CD4-positive, CD25-positive, alpha-beta regulatory T cell (primary cell): Measurements from ENCODE around the gene CHTOP. TPM values are rescaled to one million over a fixed set of nuclear protein-coding genes. Genes with fewer than 3 reads are reported as not detected.

Experiments
- ATAC-seq, 2 donors: fragments of 150-1000 bp; cut with Tn5 transposase; one replicate each; pipeline ENCODE4 v1.10.0; 2021; ENCODE audit warnings: low read depth in 2 of 2, moderate number of reproducible peaks in 2 of 2, moderate library complexity in 1 of 2
- DNase-seq, 3 donors: peaks; one replicate each; pipeline versions ENCODE4 v3.0.0 to v3.0.0-alpha.2; 2012 to 2022; ENCODE audit warnings: mixed read lengths in 1 of 3
- H3K27ac ChIP-seq: one replicate; pipeline ENCODE4 v1.7.0; 2013; ENCODE audit warnings: mild to moderate bottlenecking, low read length; ENCODE audit not compliant: insufficient read depth, poor library complexity, severe bottlenecking
- H3K27me3 ChIP-seq: one replicate; pipeline ENCODE4 v1.7.0; 2013; ENCODE audit warnings: low read length; ENCODE audit not compliant: control insufficient read depth, insufficient read depth
- H3K36me3 ChIP-seq: one replicate; pipeline ENCODE4 v1.7.0; 2013; ENCODE audit warnings: mild to moderate bottlenecking, low read length, moderate library complexity; ENCODE audit not compliant: control insufficient read depth, insufficient read depth
- H3K4me1 ChIP-seq: 2 replicates; pipeline ENCODE4 v1.7.0; 2013; ENCODE audit warnings: mild to moderate bottlenecking, low read length; ENCODE audit not compliant: insufficient read depth, control insufficient read depth, poor library complexity, severe bottlenecking
- H3K4me3 ChIP-seq: one replicate; pipeline ENCODE4 v1.7.0; 2013; ENCODE audit warnings: low read depth, mild to moderate bottlenecking, low read length, moderate library complexity
- H3K9me3 ChIP-seq, 2 experiments: 1 replicate in 1 of 2; 2 replicates in 1 of 2; pipeline ENCODE4 v1.7.0; 2013; ENCODE audit warnings: low read length in 2 of 2, mild to moderate bottlenecking in 1 of 2, moderate library complexity in 1 of 2; ENCODE audit not compliant: control insufficient read depth in 2 of 2
- H3K27ac Mint-ChIP-seq, 3 donors: one replicate each; pipeline ENCODE4 v1.8.0; 2020 to 2022; ENCODE audit warnings: mild to moderate bottlenecking in 3 of 3, mixed read lengths in 3 of 3, moderate library complexity in 2 of 3
- H3K27me3 Mint-ChIP-seq: one replicate; pipeline ENCODE4 v1.8.0; 2022; ENCODE audit warnings: mild to moderate bottlenecking, mixed read lengths
- H3K36me3 Mint-ChIP-seq: one replicate; pipeline ENCODE4 v1.8.0; 2020; ENCODE audit warnings: mixed read lengths
- H3K4me1 Mint-ChIP-seq, 4 donors: one replicate each; pipeline ENCODE4 v1.8.0; 2020 to 2022; ENCODE audit warnings: mixed read lengths in 4 of 4, mild to moderate bottlenecking in 1 of 4
- H3K4me3 Mint-ChIP-seq, 4 donors: one replicate each; pipeline ENCODE4 v1.8.0; 2020 to 2022; ENCODE audit warnings: mild to moderate bottlenecking in 4 of 4, mixed read lengths in 4 of 4, moderate library complexity in 3 of 4
- H3K9me3 Mint-ChIP-seq, 7 donors: one replicate each; pipeline ENCODE4 v1.8.0; 2020 to 2022; ENCODE audit warnings: mixed read lengths in 7 of 7, mild to moderate bottlenecking in 3 of 7, moderate library complexity in 2 of 7
- polyA plus RNA-seq, 4 donors: library from polyadenylated mRNA; unstranded; fragments of 300-500 nt; fragmentation: Illumina TruSeq; gene quantifications; one replicate each; pipeline ENCODE4 v1.2.3, GENCODE V29; 2021
- total RNA-seq: library from RNA; stranded (reverse); gene quantifications from one replicate; pipeline ENCODE4 v1.2.3, GENCODE V29; 2022

The CHTOP gene
- total and polyA plus RNA-seq, 5 donors from 2014 or later = 57.5 to 85.1 (median 72.7) TPM

- Histone ChIP-seq H3K27ac (no peak overlapping the region), H3K4me3 (no peak overlapping the region), H3K9me3 (no peaks in the 10 kb centered on the region), H3K27me3 (no peaks in the 10 kb centered on the region), H3K36me3 (no peaks in the 10 kb centered on the region), H3K4me1 (no peaks in the 10 kb centered on the region)
- Mint-ChIP-seq H3K27ac (peak overlapping the region in 1 of 3 donors; percentile 76), H3K9me3 (no peaks in the 10 kb centered on the region), H3K4me3 (no peak overlapping the region), H3K4me1 (peaks cover 0 to 6% (median 0%) of the 10 kb centered on the region in 4 donors), H3K36me3 (no peaks in the 10 kb centered on the region), H3K27me3 (no peaks in the 10 kb centered on the region)
- ATAC-seq = no peak
- DNase-seq = no peak
These were observed 19.5 kb upstream of the CHTOP start for GRCh38 chr1:153614189-153614900.

DNA sequence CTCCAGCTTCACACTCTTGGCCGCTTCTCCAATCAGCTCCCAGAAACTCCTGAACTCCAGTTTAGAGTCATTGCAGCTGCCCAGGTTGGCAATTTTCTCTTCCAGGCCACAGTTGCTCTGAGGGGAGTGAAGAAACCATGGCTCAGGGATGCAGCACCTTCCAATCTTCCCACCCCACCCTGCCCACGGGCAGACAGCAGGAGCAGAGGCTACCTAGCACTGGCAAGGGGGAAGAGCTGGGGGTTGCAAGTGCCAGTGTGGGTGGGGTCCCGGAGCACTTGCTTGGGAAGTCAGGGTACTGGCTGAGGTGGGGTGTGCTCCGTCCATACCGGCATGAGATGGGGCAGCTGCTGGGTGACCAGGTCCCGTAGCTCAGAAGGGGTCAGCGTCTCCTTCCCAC is 19.0 kb upstream of the CHTOP start:
- H3K27ac Mint-ChIP-seq = peak overlapping the region in 1 of 3 donors; percentile 76
- no peaks in the 10 kb centered on the region for H3K9me3 Mint-ChIP-seq

GRCh38 chr1:153615406-153615805 is 18.5 kb upstream of the CHTOP start:
- H3K9me3 Mint-ChIP-seq = no peaks in the 10 kb centered on the region
- Histone ChIP-seq H3K4me1 (no peaks in the 10 kb centered on the region), H3K36me3 (no peaks in the 10 kb centered on the region), H3K27me3 (no peaks in the 10 kb centered on the region), H3K9me3 (no peaks in the 10 kb centered on the region), H3K4me3 (no peak overlapping the region), H3K27ac (no peak overlapping the region)
- ATAC-seq = no peak
- no peak for DNase-seq
- H3K27ac Mint-ChIP-seq = no peak overlapping the region
- no peak overlapping the region for H3K4me3 Mint-ChIP-seq
- no peaks in the 10 kb centered on the region for H3K36me3 Mint-ChIP-seq
- H3K27me3 Mint-ChIP-seq = no peaks in the 10 kb centered on the region
- H3K4me1 Mint-ChIP-seq = peaks cover 0 to 6% (median 0%) of the 10 kb centered on the region in 4 donors

More for the DNA sequence above, 19.0 kb upstream of the CHTOP start:
- Mint-ChIP-seq H3K4me1 (peaks cover 0 to 6% (median 0%) of the 10 kb centered on the region in 4 donors), H3K36me3 (no peaks in the 10 kb centered on the region), H3K27me3 (no peaks in the 10 kb centered on the region), H3K4me3 (no peak overlapping the region)
- DNase-seq (no peak), ATAC-seq (no peak)
- no peaks in the 10 kb centered on the region for H3K4me1 ChIP-seq
- H3K27ac ChIP-seq = no peak overlapping the region
- no peaks in the 10 kb centered on the region for H3K9me3 ChIP-seq
- no peak overlapping the region for H3K4me3 ChIP-seq
- no peaks in the 10 kb centered on the region for H3K36me3 ChIP-seq
- H3K27me3 ChIP-seq = no peaks in the 10 kb centered on the region

GRCh38 chr1:153616144-153616916 is 17.5 kb upstream of the CHTOP start, which contains the start of gene S100A14:
S100A14 (minus strand) TSS chr1:153616325; CDS start chr1:153615858, 467 bp downstream.
- Mint-ChIP-seq H3K27ac (peak within 1 kb of the TSS in 1 of 3 donors; percentile 59), H3K36me3 (no peaks in the 10 kb centered on the region), H3K4me3 (no peak within 1 kb of the TSS), H3K9me3 (no peaks in the 10 kb centered on the region), H3K27me3 (no peaks in the 10 kb centered on the region), H3K4me1 (peaks cover 0 to 6% (median 0%) of the 10 kb centered on the region in 4 donors)
- H3K27ac ChIP-seq = no peak within 1 kb of the TSS
- no peak for DNase-seq
- no peaks in the 10 kb centered on the region for H3K27me3 ChIP-seq
- H3K36me3 ChIP-seq = no peaks in the 10 kb centered on the region
- no peak for ATAC-seq
- no peaks in the 10 kb centered on the region for H3K9me3 ChIP-seq
- H3K4me1 ChIP-seq = no peaks in the 10 kb centered on the region
- no peak within 1 kb of the TSS for H3K4me3 ChIP-seq

DNA sequence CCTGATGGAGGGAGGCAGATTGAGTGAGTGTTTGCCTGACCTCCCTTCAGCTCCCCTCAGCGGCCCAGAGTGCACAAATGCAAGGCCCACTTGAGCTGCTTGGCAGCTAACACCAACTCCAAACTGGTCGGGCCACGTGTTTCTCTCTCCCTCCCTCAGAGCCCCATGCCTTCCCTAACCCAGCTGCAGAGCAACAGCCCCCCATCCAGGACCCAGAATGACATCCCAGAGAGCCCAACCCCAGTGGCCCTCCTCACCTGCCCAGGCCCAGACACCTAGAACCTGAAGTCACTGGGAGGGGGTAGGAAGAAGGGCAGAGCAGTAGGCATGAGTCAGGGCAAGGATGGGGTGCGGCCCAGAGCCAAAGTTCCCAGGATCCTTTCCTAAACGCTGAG is 17.0 kb upstream of the CHTOP start:
- no peak for DNase-seq
- H3K4me3 ChIP-seq = no peak overlapping the region
- no peaks in the 10 kb centered on the region for H3K9me3 ChIP-seq
- Mint-ChIP-seq H3K4me1 (peaks cover 0 to 6% (median 0%) of the 10 kb centered on the region in 4 donors), H3K4me3 (no peak overlapping the region), H3K27me3 (no peaks in the 10 kb centered on the region), H3K9me3 (no peaks in the 10 kb centered on the region), H3K27ac (peak overlapping the region in 1 of 3 donors; percentile 36), H3K36me3 (no peaks in the 10 kb centered on the region)
- no peaks in the 10 kb centered on the region for H3K36me3 ChIP-seq
- H3K27ac ChIP-seq = no peak overlapping the region
- no peaks in the 10 kb centered on the region for H3K4me1 ChIP-seq
- no peaks in the 10 kb centered on the region for H3K27me3 ChIP-seq
- ATAC-seq = no peak

GRCh38 chr1:153617663-153618062 is 16.2 kb upstream of the CHTOP start:
- no peak overlapping the region for H3K4me3 Mint-ChIP-seq
- H3K36me3 Mint-ChIP-seq = no peaks in the 10 kb centered on the region
- Histone ChIP-seq H3K27me3 (no peaks in the 10 kb centered on the region), H3K4me3 (no peak overlapping the region), H3K27ac (no peak overlapping the region), H3K36me3 (no peaks in the 10 kb centered on the region), H3K9me3 (no peaks in the 10 kb centered on the region), H3K4me1 (no peaks in the 10 kb centered on the region)
- DNase-seq (peak in 2 of 3 donors; percentile 55 to 73), ATAC-seq (peak in 1 of 2 donors; percentile 82)
- no peak overlapping the region for H3K27ac Mint-ChIP-seq
- H3K27me3 Mint-ChIP-seq = no peaks in the 10 kb centered on the region
- no peaks in the 10 kb centered on the region for H3K9me3 Mint-ChIP-seq
- peaks cover 0 to 6% (median 0%) of the 10 kb centered on the region in 4 donors for H3K4me1 Mint-ChIP-seq

- H3K9me3 Mint-ChIP-seq = no peaks in the 10 kb centered on the region
- H3K4me3 ChIP-seq = no peak overlapping the region
- no peaks in the 10 kb centered on the region for H3K4me1 ChIP-seq
- H3K9me3 ChIP-seq = no peaks in the 10 kb centered on the region
- H3K36me3 Mint-ChIP-seq = peaks cover 6% of the 10 kb centered on the region
- no peak for DNase-seq
- no peaks in the 10 kb centered on the region for H3K27me3 Mint-ChIP-seq
- no peak overlapping the region for H3K4me3 Mint-ChIP-seq
- H3K36me3 ChIP-seq = no peaks in the 10 kb centered on the region
- H3K27ac Mint-ChIP-seq = no peak overlapping the region
- no peak for ATAC-seq
- no peak overlapping the region for H3K27ac ChIP-seq
- H3K27me3 ChIP-seq = no peaks in the 10 kb centered on the region
- peaks cover 0 to 6% (median 0%) of the 10 kb centered on the region in 4 donors for H3K4me1 Mint-ChIP-seq
These were observed 14.7 kb upstream of the CHTOP start for GRCh38 chr1:153619171-153619570.
